GM19043 (cell line): ENCODE data around the gene NCAPH2.
"Not testable (repeated sequence)": the region's sequence is repeated elsewhere in the genome, so short reads cannot be mapped to it uniquely, and the experiment has no call there.

Experiments
- ATAC-seq: cut with Tn5 transposase; IDR thresholded peaks from one replicate; pipeline ENCODE4 v1.9.1; 2021; ENCODE audit warnings: low read depth; ENCODE audit not compliant: unreplicated experiment

NCAPH2 gene

GRCh38 chr22:50516891-50517290 lies 8.9 kb downstream of the NCAPH2 start:
- no peak for ATAC-seq

- no peak for ATAC-seq
Measured at GRCh38 chr22:50517495-50518260, 9.7 kb downstream of the NCAPH2 start.

- ATAC-seq: no peak
Measured at GRCh38 chr22:50518606-50519005, 10.6 kb downstream of the NCAPH2 start.

GRCh38 chr22:50519151-50519550 lies 11.1 kb downstream of the NCAPH2 start:
- ATAC-seq: no peak

GRCh38 chr22:50520184-50520583 lies 12.2 kb downstream of the NCAPH2 start:
- ATAC-seq: not testable (repeated sequence)

GRCh38 chr22:50520826-50521453 lies 12.9 kb downstream of the NCAPH2 start:
- no peak for ATAC-seq

- no peak for ATAC-seq
Measured at GRCh38 chr22:50521710-50522109, 13.7 kb downstream of the NCAPH2 start.

GRCh38 chr22:50522208-50522805 lies 14.3 kb downstream of the NCAPH2 start:
- no peak for ATAC-seq

- no peak for ATAC-seq
Measured at GRCh38 chr22:50522806-50523438, 14.9 kb downstream of the NCAPH2 start.

GRCh38 chr22:50523458-50523805 lies 15.4 kb downstream of the NCAPH2 start:
- no peak for ATAC-seq

- ATAC-seq: no peak
Measured at GRCh38 chr22:50523806-50524675, 16.0 kb downstream of the NCAPH2 start.

- ATAC-seq: no peak
Measured at GRCh38 chr22:50524676-50525103, 16.7 kb downstream of the NCAPH2 start.

GRCh38 chr22:50525104-50525857 lies 17.3 kb downstream of the NCAPH2 start, which contains the start of gene SCO2:
SCO2 (minus strand) TSS chr22:50525598; CDS start chr22:50524411, 1,187 bp downstream.
- peak; percentile 35 for ATAC-seq

GRCh38 chr22:50525858-50526107 lies 17.8 kb downstream of the NCAPH2 start:
- no peak for ATAC-seq

- peak; percentile 28 for ATAC-seq
Measured at GRCh38 chr22:50526108-50526833, 18.2 kb downstream of the NCAPH2 start.

- ATAC-seq: no peak
Measured at GRCh38 chr22:50526834-50527801, 19.1 kb downstream of the NCAPH2 start.

- ATAC-seq: no peak
Measured at GRCh38 chr22:50527921-50528681, 20.1 kb downstream of the NCAPH2 start.
